WTC11 (cell line): ENCODE data around the gene NTN3. TPM values are rescaled to one million over a fixed set of nuclear protein-coding genes. Genes with fewer than 3 reads are reported as not detected.

ENCODE experiments used
- ATAC-seq: fragments of 200-7000 bp; cut with Tn5 transposase; 2 replicates; pipeline ENCODE4 v1.10.0; 2021; ENCODE audit warnings: mild to moderate bottlenecking, moderate library complexity
- CTCF ChIA-PET: fragments of 300-600 bp; sonication (Branson Sonifier 250); formaldehyde crosslinking; loops from one replicate; lab custom pipeline; 2021; ENCODE audit warnings: antibody characterized with exemption; lab: Charles Lee
- POLR2A ChIA-PET: fragments of 350-600 bp; sonication (Branson Sonifier 250); formaldehyde crosslinking; loops from one replicate; lab custom pipeline; 2021; ENCODE audit warnings: antibody characterized with exemption; lab: Charles Lee
- DNase-seq: peaks from one replicate; pipeline ENCODE4 v3.0.0; 2021; ENCODE audit warnings: low spot score
- H3K27ac Mint-ChIP-seq: 2 replicates; pipeline ENCODE4 v1.8.0; 2021; ENCODE audit warnings: mixed read lengths
- H3K27me3 Mint-ChIP-seq: 2 replicates; pipeline ENCODE4 v1.8.0; 2021; ENCODE audit warnings: low read depth, mild to moderate bottlenecking, moderate library complexity, mixed read lengths
- H3K36me3 Mint-ChIP-seq: 2 replicates; pipeline ENCODE4 v1.8.0; 2021; ENCODE audit warnings: mixed read lengths
- H3K4me1 Mint-ChIP-seq: 2 replicates; pipeline ENCODE4 v1.8.0; 2022; ENCODE audit warnings: mixed read lengths
- H3K4me3 Mint-ChIP-seq: 2 replicates; pipeline ENCODE4 v1.8.0; 2021; ENCODE audit warnings: mild to moderate bottlenecking, moderate library complexity, mixed read lengths
- H3K9me3 Mint-ChIP-seq: 2 replicates; pipeline ENCODE4 v1.8.0; 2021; ENCODE audit warnings: mixed read lengths
- CREB1 ChIP-seq: sonication (generic); formaldehyde crosslinking; IDR thresholded peaks from 2 replicates; pipeline ENCODE4 v1.8.0; 2023; ENCODE audit warnings: mild to moderate bottlenecking, missing genetic modification reagents
- ESRRA ChIP-seq: sonication (generic); formaldehyde crosslinking; IDR thresholded peaks from 2 replicates; pipeline ENCODE4 v1.8.1; 2022; ENCODE audit warnings: mild to moderate bottlenecking, missing genetic modification reagents, borderline replicate concordance
- GRHL2 ChIP-seq: fragments of 250-450 bp; sonication (Bioruptor Pico); IDR thresholded peaks from 2 replicates; pipeline ENCODE4 v1.8.0; 2022; ENCODE audit warnings: mild to moderate bottlenecking, moderate library complexity; ENCODE audit not compliant: insufficient replicate concordance, severe bottlenecking
- HMGA2 ChIP-seq: fragments of 250-450 bp; sonication (Bioruptor Pico); IDR thresholded peaks from 2 replicates; pipeline ENCODE4 v1.4.0; 2021; ENCODE audit warnings: mild to moderate bottlenecking, moderate library complexity
- NFE2L1 ChIP-seq: sonication (generic); formaldehyde crosslinking; IDR thresholded peaks from 2 replicates; pipeline ENCODE4 v1.8.1; 2023; ENCODE audit warnings: missing genetic modification reagents
- NR2C2 ChIP-seq: sonication (generic); formaldehyde crosslinking; IDR thresholded peaks from 2 replicates; pipeline ENCODE4 v1.8.0; 2022; ENCODE audit warnings: mild to moderate bottlenecking, missing genetic modification reagents
- total RNA-seq: library from RNA; stranded (reverse); gene quantifications from 3 replicates; pipeline ENCODE4 v1.2.3, GENCODE V29; 2021
- TF ChIP-seq, protein P1 (sequence below): sonication (generic); formaldehyde crosslinking; IDR thresholded peaks from 2 replicates; pipeline ENCODE4 v1.8.1; 2023; ENCODE audit warnings: mild to moderate bottlenecking, moderate library complexity, missing genetic modification reagents
- TF ChIP-seq, protein P2 (sequence below): sonication (generic); formaldehyde crosslinking; conservative IDR thresholded peaks from 2 replicates; pipeline ENCODE4 v1.8.1; 2023; ENCODE audit warnings: mild to moderate bottlenecking, low read depth, missing genetic modification reagents, moderate library complexity
- TF ChIP-seq, protein P3 (sequence below): sonication (generic); formaldehyde crosslinking; IDR thresholded peaks from 2 replicates; pipeline ENCODE4 v1.8.1; 2022; ENCODE audit warnings: missing genetic modification reagents, borderline replicate concordance
- TF ChIP-seq, protein P4 (sequence below): sonication (generic); formaldehyde crosslinking; conservative IDR thresholded peaks from 2 replicates; pipeline ENCODE4 v1.8.1; 2022; ENCODE audit warnings: mild to moderate bottlenecking, missing genetic modification reagents
- TF ChIP-seq, protein P5 (sequence below): sonication (generic); formaldehyde crosslinking; IDR thresholded peaks from 2 replicates; pipeline ENCODE4 v1.8.0; 2023; ENCODE audit warnings: mild to moderate bottlenecking, missing genetic modification reagents
- TF ChIP-seq, protein P6 (sequence below): fragments of 250-450 bp; sonication (Bioruptor Pico); IDR thresholded peaks from 2 replicates; pipeline ENCODE4 v1.8.0; 2021; ENCODE audit warnings: mild to moderate bottlenecking
- TF ChIP-seq, protein P7 (sequence below): sonication (generic); formaldehyde crosslinking; IDR thresholded peaks from 2 replicates; pipeline ENCODE4 v1.8.0; 2022; ENCODE audit warnings: missing genetic modification reagents
- TF ChIP-seq, protein P8 (sequence below): fragments of 250-450 bp; sonication (Bioruptor Pico); IDR thresholded peaks from 2 replicates; pipeline ENCODE4 v1.9.0; 2021; ENCODE audit warnings: mild to moderate bottlenecking, borderline replicate concordance
- TF ChIP-seq, protein P9 (sequence below): sonication (generic); formaldehyde crosslinking; IDR thresholded peaks from 2 replicates; pipeline ENCODE4 v1.8.1; 2023; ENCODE audit warnings: mild to moderate bottlenecking, missing genetic modification reagents

NTN3 gene
- total RNA-seq, 1 experiment from 2014 or later: 0.92 TPM

DNA sequence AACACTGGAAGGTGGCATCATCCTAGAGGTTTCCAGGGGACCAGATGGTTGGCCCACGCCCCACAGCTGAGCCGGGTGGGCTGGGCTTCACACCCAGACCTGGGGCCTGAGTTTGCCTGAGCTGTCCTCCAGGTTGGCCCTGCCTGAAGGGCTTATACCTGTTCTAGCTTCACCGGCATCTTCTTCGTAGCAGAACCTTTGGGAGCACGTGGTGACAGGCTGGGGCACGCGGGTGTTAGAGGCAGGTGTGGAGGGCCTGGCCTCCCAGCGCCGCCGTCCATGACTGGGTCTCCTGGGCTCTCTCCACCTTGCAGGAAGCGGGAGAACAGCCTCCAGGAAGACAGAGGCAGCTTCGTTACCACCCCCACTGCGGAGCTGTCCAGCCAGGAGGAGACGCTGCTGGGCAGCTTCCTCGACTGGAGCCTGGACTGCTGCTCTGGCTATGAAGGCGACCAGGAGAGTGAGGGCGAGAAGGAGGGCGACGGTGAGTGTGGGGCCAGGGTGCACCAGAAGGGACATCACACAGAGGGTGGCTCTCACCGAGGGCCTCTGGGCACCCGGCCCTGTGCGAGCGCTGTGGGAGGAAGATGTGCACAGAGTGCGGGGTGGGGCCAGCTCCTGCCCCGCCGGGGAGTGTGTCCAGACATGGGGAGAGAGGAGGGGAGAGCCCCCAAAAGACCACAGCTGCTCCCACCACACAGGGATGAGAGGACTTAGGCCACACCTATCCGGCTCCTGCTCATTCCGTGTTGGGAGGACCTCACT is 15.8 kb upstream of the NTN3 start:
- H3K27ac Mint-ChIP-seq: no peak overlapping the region
- H3K36me3 Mint-ChIP-seq: peaks cover 47% of the 10 kb centered on the region
- DNase-seq (no peak), ATAC-seq (no peak)
- H3K27me3 Mint-ChIP-seq: no peaks in the 10 kb centered on the region
- POLR2A ChIA-PET: interaction anchor here (1.0 kb wide), 1 partner anchor 11 kb away, joined by 3 read pairs; no protein-coding TSS in a partner anchor
- peaks cover 10% of the 10 kb centered on the region for H3K4me1 Mint-ChIP-seq
- no peak overlapping the region for H3K4me3 Mint-ChIP-seq
- TF ChIP-seq GRHL2 (CRISPR knock-in tag) (no peak), NR2C2 (no peak), HMGA2 (no peak), CREB1 (CRISPR knock-in tag) (no peak), ESRRA (CRISPR knock-in tag) (no peak), NFE2L1 (CRISPR knock-in tag) (no peak)
- TF ChIP-seq, protein P1, sequence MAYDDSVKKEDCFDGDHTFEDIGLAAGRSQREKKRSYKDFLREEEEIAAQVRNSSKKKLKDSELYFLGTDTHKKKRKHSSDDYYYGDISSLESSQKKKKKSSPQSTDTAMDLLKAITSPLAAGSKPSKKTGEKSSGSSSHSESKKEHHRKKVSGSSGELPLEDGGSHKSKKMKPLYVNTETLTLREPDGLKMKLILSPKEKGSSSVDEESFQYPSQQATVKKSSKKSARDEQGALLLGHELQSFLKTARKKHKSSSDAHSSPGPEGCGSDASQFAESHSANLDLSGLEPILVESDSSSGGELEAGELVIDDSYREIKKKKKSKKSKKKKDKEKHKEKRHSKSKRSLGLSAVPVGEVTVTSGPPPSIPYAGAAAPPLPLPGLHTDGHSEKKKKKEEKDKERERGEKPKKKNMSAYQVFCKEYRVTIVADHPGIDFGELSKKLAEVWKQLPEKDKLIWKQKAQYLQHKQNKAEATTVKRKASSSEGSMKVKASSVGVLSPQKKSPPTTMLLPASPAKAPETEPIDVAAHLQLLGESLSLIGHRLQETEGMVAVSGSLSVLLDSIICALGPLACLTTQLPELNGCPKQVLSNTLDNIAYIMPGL (CRISPR knock-in tag): no peak
- TF ChIP-seq, protein P2, sequence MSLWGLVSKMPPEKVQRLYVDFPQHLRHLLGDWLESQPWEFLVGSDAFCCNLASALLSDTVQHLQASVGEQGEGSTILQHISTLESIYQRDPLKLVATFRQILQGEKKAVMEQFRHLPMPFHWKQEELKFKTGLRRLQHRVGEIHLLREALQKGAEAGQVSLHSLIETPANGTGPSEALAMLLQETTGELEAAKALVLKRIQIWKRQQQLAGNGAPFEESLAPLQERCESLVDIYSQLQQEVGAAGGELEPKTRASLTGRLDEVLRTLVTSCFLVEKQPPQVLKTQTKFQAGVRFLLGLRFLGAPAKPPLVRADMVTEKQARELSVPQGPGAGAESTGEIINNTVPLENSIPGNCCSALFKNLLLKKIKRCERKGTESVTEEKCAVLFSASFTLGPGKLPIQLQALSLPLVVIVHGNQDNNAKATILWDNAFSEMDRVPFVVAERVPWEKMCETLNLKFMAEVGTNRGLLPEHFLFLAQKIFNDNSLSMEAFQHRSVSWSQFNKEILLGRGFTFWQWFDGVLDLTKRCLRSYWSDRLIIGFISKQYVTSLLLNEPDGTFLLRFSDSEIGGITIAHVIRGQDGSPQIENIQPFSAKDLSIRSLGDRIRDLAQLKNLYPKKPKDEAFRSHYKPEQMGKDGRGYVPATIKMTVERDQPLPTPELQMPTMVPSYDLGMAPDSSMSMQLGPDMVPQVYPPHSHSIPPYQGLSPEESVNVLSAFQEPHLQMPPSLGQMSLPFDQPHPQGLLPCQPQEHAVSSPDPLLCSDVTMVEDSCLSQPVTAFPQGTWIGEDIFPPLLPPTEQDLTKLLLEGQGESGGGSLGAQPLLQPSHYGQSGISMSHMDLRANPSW: no peak
- TF ChIP-seq, protein P3, sequence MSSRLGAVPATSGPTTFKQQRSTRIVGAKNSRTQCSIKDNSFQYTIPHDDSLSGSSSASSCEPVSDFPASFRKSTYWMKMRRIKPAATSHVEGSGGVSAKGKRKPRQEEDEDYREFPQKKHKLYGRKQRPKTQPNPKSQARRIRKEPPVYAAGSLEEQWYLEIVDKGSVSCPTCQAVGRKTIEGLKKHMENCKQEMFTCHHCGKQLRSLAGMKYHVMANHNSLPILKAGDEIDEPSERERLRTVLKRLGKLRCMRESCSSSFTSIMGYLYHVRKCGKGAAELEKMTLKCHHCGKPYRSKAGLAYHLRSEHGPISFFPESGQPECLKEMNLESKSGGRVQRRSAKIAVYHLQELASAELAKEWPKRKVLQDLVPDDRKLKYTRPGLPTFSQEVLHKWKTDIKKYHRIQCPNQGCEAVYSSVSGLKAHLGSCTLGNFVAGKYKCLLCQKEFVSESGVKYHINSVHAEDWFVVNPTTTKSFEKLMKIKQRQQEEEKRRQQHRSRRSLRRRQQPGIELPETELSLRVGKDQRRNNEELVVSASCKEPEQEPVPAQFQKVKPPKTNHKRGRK: no peak
- TF ChIP-seq, protein P4, sequence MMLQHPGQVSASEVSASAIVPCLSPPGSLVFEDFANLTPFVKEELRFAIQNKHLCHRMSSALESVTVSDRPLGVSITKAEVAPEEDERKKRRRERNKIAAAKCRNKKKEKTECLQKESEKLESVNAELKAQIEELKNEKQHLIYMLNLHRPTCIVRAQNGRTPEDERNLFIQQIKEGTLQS (CRISPR knock-in tag): no peak
- TF ChIP-seq, protein P5, sequence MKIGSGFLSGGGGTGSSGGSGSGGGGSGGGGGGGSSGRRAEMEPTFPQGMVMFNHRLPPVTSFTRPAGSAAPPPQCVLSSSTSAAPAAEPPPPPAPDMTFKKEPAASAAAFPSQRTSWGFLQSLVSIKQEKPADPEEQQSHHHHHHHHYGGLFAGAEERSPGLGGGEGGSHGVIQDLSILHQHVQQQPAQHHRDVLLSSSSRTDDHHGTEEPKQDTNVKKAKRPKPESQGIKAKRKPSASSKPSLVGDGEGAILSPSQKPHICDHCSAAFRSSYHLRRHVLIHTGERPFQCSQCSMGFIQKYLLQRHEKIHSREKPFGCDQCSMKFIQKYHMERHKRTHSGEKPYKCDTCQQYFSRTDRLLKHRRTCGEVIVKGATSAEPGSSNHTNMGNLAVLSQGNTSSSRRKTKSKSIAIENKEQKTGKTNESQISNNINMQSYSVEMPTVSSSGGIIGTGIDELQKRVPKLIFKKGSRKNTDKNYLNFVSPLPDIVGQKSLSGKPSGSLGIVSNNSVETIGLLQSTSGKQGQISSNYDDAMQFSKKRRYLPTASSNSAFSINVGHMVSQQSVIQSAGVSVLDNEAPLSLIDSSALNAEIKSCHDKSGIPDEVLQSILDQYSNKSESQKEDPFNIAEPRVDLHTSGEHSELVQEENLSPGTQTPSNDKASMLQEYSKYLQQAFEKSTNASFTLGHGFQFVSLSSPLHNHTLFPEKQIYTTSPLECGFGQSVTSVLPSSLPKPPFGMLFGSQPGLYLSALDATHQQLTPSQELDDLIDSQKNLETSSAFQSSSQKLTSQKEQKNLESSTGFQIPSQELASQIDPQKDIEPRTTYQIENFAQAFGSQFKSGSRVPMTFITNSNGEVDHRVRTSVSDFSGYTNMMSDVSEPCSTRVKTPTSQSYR (CRISPR knock-in tag): no peak
- TF ChIP-seq, protein P6, sequence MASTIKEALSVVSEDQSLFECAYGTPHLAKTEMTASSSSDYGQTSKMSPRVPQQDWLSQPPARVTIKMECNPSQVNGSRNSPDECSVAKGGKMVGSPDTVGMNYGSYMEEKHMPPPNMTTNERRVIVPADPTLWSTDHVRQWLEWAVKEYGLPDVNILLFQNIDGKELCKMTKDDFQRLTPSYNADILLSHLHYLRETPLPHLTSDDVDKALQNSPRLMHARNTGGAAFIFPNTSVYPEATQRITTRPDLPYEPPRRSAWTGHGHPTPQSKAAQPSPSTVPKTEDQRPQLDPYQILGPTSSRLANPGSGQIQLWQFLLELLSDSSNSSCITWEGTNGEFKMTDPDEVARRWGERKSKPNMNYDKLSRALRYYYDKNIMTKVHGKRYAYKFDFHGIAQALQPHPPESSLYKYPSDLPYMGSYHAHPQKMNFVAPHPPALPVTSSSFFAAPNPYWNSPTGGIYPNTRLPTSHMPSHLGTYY: no peak
- TF ChIP-seq, protein P7, sequence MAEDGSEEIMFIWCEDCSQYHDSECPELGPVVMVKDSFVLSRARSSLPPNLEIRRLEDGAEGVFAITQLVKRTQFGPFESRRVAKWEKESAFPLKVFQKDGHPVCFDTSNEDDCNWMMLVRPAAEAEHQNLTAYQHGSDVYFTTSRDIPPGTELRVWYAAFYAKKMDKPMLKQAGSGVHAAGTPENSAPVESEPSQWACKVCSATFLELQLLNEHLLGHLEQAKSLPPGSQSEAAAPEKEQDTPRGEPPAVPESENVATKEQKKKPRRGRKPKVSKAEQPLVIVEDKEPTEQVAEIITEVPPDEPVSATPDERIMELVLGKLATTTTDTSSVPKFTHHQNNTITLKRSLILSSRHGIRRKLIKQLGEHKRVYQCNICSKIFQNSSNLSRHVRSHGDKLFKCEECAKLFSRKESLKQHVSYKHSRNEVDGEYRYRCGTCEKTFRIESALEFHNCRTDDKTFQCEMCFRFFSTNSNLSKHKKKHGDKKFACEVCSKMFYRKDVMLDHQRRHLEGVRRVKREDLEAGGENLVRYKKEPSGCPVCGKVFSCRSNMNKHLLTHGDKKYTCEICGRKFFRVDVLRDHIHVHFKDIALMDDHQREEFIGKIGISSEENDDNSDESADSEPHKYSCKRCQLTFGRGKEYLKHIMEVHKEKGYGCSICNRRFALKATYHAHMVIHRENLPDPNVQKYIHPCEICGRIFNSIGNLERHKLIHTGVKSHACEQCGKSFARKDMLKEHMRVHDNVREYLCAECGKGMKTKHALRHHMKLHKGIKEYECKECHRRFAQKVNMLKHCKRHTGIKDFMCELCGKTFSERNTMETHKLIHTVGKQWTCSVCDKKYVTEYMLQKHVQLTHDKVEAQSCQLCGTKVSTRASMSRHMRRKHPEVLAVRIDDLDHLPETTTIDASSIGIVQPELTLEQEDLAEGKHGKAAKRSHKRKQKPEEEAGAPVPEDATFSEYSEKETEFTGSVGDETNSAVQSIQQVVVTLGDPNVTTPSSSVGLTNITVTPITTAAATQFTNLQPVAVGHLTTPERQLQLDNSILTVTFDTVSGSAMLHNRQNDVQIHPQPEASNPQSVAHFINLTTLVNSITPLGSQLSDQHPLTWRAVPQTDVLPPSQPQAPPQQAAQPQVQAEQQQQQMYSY (CRISPR knock-in tag): no peak
- TF ChIP-seq, protein P8, sequence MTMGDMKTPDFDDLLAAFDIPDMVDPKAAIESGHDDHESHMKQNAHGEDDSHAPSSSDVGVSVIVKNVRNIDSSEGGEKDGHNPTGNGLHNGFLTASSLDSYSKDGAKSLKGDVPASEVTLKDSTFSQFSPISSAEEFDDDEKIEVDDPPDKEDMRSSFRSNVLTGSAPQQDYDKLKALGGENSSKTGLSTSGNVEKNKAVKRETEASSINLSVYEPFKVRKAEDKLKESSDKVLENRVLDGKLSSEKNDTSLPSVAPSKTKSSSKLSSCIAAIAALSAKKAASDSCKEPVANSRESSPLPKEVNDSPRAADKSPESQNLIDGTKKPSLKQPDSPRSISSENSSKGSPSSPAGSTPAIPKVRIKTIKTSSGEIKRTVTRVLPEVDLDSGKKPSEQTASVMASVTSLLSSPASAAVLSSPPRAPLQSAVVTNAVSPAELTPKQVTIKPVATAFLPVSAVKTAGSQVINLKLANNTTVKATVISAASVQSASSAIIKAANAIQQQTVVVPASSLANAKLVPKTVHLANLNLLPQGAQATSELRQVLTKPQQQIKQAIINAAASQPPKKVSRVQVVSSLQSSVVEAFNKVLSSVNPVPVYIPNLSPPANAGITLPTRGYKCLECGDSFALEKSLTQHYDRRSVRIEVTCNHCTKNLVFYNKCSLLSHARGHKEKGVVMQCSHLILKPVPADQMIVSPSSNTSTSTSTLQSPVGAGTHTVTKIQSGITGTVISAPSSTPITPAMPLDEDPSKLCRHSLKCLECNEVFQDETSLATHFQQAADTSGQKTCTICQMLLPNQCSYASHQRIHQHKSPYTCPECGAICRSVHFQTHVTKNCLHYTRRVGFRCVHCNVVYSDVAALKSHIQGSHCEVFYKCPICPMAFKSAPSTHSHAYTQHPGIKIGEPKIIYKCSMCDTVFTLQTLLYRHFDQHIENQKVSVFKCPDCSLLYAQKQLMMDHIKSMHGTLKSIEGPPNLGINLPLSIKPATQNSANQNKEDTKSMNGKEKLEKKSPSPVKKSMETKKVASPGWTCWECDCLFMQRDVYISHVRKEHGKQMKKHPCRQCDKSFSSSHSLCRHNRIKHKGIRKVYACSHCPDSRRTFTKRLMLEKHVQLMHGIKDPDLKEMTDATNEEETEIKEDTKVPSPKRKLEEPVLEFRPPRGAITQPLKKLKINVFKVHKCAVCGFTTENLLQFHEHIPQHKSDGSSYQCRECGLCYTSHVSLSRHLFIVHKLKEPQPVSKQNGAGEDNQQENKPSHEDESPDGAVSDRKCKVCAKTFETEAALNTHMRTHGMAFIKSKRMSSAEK (CRISPR knock-in tag): no peak
- TF ChIP-seq, protein P9, sequence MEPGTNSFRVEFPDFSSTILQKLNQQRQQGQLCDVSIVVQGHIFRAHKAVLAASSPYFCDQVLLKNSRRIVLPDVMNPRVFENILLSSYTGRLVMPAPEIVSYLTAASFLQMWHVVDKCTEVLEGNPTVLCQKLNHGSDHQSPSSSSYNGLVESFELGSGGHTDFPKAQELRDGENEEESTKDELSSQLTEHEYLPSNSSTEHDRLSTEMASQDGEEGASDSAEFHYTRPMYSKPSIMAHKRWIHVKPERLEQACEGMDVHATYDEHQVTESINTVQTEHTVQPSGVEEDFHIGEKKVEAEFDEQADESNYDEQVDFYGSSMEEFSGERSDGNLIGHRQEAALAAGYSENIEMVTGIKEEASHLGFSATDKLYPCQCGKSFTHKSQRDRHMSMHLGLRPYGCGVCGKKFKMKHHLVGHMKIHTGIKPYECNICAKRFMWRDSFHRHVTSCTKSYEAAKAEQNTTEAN (CRISPR knock-in tag): no peak
- H3K9me3 Mint-ChIP-seq: no peaks in the 10 kb centered on the region
- CTCF ChIA-PET: interaction anchor here (0.6 to 0.9 kb wide), 2 partner anchors 46 to 154 kb away, joined by 3 to 4 read pairs; no protein-coding TSS in a partner anchor
